HEK293T (cell line): Measurements from ENCODE around the gene CDH4.

Source experiments
- BHLHE40 ChIP-seq: fragments of 450-650 bp; IDR thresholded peaks from 2 replicates; pipeline ENCODE4 v1.6.1; 2016; ENCODE audit warnings: mild to moderate bottlenecking, moderate library complexity, borderline replicate concordance
- CTBP1 ChIP-seq: fragments of 450-650 bp; IDR thresholded peaks from 2 replicates; pipeline ENCODE4 v1.6.1; 2016; ENCODE audit warnings: borderline replicate concordance
- ELF4 ChIP-seq: fragments of 450-650 bp; IDR thresholded peaks from 2 replicates; pipeline ENCODE4 v1.6.1; 2017; ENCODE audit warnings: antibody characterized with exemption
- FOXK2 ChIP-seq: fragments of 450-650 bp; IDR thresholded peaks from 2 replicates; pipeline ENCODE4 v1.6.1; 2016; ENCODE audit warnings: mild to moderate bottlenecking
- L3MBTL2 ChIP-seq: fragments of 450-650 bp; conservative IDR thresholded peaks from 2 replicates; pipeline ENCODE4 v1.6.1; 2016; ENCODE audit warnings: mild to moderate bottlenecking
- LEF1 ChIP-seq: fragments of 450-650 bp; IDR thresholded peaks from 2 replicates; pipeline ENCODE4 v1.6.1; 2017; ENCODE audit warnings: mild to moderate bottlenecking, borderline replicate concordance
- SUZ12 ChIP-seq: fragments of 450-650 bp; IDR thresholded peaks from 2 replicates; pipeline ENCODE4 v1.6.1; 2016; ENCODE audit warnings: mild to moderate bottlenecking

DNA sequence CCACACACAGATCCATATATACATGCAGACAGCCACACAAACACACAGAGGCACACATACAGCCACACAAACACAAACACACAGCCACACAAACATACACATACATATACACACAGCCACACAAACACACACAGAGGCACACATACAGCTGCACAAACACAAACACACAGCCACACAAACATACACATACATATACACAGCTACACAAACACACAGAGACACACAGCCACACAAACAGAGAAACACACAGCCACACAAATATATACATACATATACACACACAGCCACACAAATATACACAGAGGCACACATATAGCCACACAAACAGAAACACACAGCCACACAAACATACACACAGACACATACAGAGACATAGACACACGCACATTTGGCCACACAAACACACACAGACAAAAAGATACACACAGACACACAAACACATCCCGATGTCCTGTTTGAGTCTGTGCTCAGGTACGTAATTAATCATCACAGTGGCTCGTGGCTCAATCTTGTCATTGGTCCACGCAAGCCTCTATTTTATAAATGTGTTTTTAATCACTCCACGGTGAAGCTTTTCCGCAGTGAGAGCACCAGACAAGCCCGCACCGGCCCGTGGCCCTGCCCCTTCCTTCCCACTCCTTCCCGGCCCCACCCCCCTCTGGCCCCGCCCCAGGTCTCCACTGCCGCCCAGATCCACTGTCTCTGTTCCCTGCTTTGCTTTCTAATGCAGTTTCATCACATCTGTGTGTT is 135.3 kb downstream of the CDH4 start:
- TF ChIP-seq SUZ12 (no peak), L3MBTL2 (no peak), CTBP1 (no peak), LEF1 (no peak), FOXK2 (no peak), BHLHE40 (no peak), ELF4 (no peak)
